Ovary (tissue), 3 donors: Measurements from ENCODE around the gene MCAM.

Experiments
- EP300 ChIP-seq: sonication (generic); formaldehyde crosslinking; IDR thresholded peaks from one replicate; pipeline ENCODE4 v1.6.1; 2017; ENCODE audit warnings: antibody characterized with exemption
- POLR2A ChIP-seq: fragments of 450-650 bp; IDR thresholded peaks from one replicate; pipeline ENCODE4 v1.6.1; 2017; ENCODE audit warnings: antibody characterized with exemption, mild to moderate bottlenecking, moderate library complexity
- TF ChIP-seq, protein P1 (sequence below), 3 donors: fragments of 450-650 bp in 2 of 3; fragments of 200-600 bp in 1 of 3; IDR thresholded peaks; one replicate each; pipeline versions ENCODE4 v1.5.1 to v1.8.0; 2016 to 2022; ENCODE audit warnings: antibody characterized with exemption in 3 of 3, mild to moderate bottlenecking in 1 of 3
- donor health status: DM: no; HTN: no; CAD: no.

DNA sequence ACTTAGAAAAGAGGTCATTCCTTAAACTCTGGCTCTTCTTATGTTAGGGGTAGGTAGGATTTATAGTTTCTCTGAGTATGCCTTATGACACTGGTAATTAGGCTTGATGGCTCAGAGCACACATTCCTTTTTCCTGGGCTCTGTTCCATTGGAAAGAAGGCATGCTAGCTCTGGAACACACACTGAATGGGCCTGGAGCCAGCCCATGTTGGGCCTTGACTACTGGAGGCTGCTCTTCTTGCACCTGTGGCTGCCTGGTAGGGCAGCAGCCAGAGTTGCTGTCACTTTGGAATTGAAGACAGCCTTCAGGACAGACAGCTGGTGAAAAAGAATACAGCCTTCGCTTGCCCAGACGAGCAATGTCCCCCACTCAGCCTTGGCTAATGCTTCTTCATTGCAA, 18.2 kb downstream of the MCAM start:
- TF ChIP-seq POLR2A: no peak
- TF ChIP-seq, protein P1, sequence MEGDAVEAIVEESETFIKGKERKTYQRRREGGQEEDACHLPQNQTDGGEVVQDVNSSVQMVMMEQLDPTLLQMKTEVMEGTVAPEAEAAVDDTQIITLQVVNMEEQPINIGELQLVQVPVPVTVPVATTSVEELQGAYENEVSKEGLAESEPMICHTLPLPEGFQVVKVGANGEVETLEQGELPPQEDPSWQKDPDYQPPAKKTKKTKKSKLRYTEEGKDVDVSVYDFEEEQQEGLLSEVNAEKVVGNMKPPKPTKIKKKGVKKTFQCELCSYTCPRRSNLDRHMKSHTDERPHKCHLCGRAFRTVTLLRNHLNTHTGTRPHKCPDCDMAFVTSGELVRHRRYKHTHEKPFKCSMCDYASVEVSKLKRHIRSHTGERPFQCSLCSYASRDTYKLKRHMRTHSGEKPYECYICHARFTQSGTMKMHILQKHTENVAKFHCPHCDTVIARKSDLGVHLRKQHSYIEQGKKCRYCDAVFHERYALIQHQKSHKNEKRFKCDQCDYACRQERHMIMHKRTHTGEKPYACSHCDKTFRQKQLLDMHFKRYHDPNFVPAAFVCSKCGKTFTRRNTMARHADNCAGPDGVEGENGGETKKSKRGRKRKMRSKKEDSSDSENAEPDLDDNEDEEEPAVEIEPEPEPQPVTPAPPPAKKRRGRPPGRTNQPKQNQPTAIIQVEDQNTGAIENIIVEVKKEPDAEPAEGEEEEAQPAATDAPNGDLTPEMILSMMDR (IDR thresholded peaks at IDR 0.05): no peak
- TF ChIP-seq EP300: no peak
